Liver (tissue), 9 donors: ENCODE results near the gene RPP25L. TPM values are rescaled to one million over a fixed set of nuclear protein-coding genes. Genes with fewer than 3 reads are reported as not detected.

Experiments
- DNase-seq: peaks from one replicate; pipeline ENCODE4 v3.0.0-alpha.2; 2017; ENCODE audit warnings: low spot score
- H3K27ac ChIP-seq, 2 donors: one replicate each; pipeline ENCODE4 v1.7.0; 2013; ENCODE audit warnings: inconsistent platforms in 2 of 2, low read length in 2 of 2, control low read depth in 1 of 2, low read depth in 1 of 2, mild to moderate bottlenecking in 1 of 2
- H3K27me3 ChIP-seq, 4 donors: one replicate each; pipeline versions ENCODE4 v1.6.1 to v1.7.0; 2013; ENCODE audit warnings: low read length in 3 of 4, inconsistent platforms in 1 of 4, mild to moderate bottlenecking in 1 of 4, moderate library complexity in 1 of 4; ENCODE audit not compliant: control insufficient read depth in 4 of 4, insufficient read depth in 4 of 4
- H3K36me3 ChIP-seq, 4 donors: one replicate each; pipeline versions ENCODE4 v1.6.1 to v1.7.0; 2013; ENCODE audit warnings: low read length in 3 of 4, mild to moderate bottlenecking in 3 of 4, low read depth in 1 of 4, moderate library complexity in 1 of 4; ENCODE audit not compliant: control insufficient read depth in 4 of 4, insufficient read depth in 3 of 4
- H3K4me1 ChIP-seq, 4 donors: one replicate each; pipeline versions ENCODE4 v1.6.1 to v1.7.0; 2013; ENCODE audit warnings: low read length in 3 of 4, mild to moderate bottlenecking in 3 of 4, moderate library complexity in 1 of 4; ENCODE audit not compliant: control insufficient read depth in 4 of 4, insufficient read depth in 4 of 4
- H3K4me3 ChIP-seq, 3 donors: one replicate each; pipeline versions ENCODE4 v1.6.1 to v1.7.0; 2013; ENCODE audit warnings: low read length in 3 of 3, control low read depth in 1 of 3, low read depth in 1 of 3, mild to moderate bottlenecking in 1 of 3
- H3K9ac ChIP-seq, 2 donors: one replicate each; pipeline ENCODE4 v1.7.0; 2013; ENCODE audit warnings: low read length in 2 of 2, mild to moderate bottlenecking in 2 of 2, moderate library complexity in 2 of 2, control low read depth in 1 of 2, low read depth in 1 of 2
- H3K9me3 ChIP-seq, 4 donors: one replicate each; pipeline versions ENCODE4 v1.6.1 to v1.7.0; 2013; ENCODE audit warnings: low read length in 3 of 4; ENCODE audit not compliant: control insufficient read depth in 4 of 4
- EGR1 ChIP-seq, 2 donors: IDR thresholded peaks; 2 replicates each; pipeline ENCODE4 v1.6.1; 2016 to 2018; ENCODE audit warnings: antibody characterized with exemption in 2 of 2, low read depth in 2 of 2
- FOXA1 ChIP-seq: IDR thresholded peaks from 2 replicates; pipeline ENCODE4 v1.6.1; 2016; ENCODE audit warnings: antibody characterized with exemption
- FOXA2 ChIP-seq: IDR thresholded peaks from 2 replicates; pipeline ENCODE4 v1.6.1; 2016; ENCODE audit warnings: antibody characterized with exemption
- GABPA ChIP-seq, 2 donors: IDR thresholded peaks in 1 of 2; conservative IDR thresholded peaks in 1 of 2; 2 replicates each; pipeline ENCODE4 v1.6.1; 2016; ENCODE audit warnings: antibody characterized with exemption in 2 of 2, mild to moderate bottlenecking in 1 of 2, moderate library complexity in 1 of 2
- HNF4A ChIP-seq, 2 donors: conservative IDR thresholded peaks; 2 replicates each; pipeline ENCODE4 v1.6.1; 2016; ENCODE audit warnings: antibody characterized with exemption in 2 of 2, mild to moderate bottlenecking in 2 of 2
- HNF4G ChIP-seq: IDR thresholded peaks from 2 replicates; pipeline ENCODE4 v1.6.1; 2016; ENCODE audit warnings: antibody characterized with exemption
- JUND ChIP-seq, 2 donors: IDR thresholded peaks; 2 replicates each; pipeline ENCODE4 v1.6.1; 2016; ENCODE audit warnings: antibody characterized with exemption in 2 of 2
- NR2F2 ChIP-seq: IDR thresholded peaks from 2 replicates; pipeline ENCODE4 v1.6.1; 2016; ENCODE audit warnings: antibody characterized with exemption
- RAD21 ChIP-seq, 2 donors: IDR thresholded peaks; 2 replicates each; pipeline ENCODE4 v1.6.1; 2016; ENCODE audit warnings: antibody characterized with exemption in 2 of 2, mild to moderate bottlenecking in 2 of 2
- RXRA ChIP-seq, 2 donors: IDR thresholded peaks; 2 replicates each; pipeline ENCODE4 v1.6.1; 2017 to 2018; ENCODE audit warnings: antibody characterized with exemption in 2 of 2, mild to moderate bottlenecking in 1 of 2
- SP1 ChIP-seq: IDR thresholded peaks from 2 replicates; pipeline ENCODE4 v1.6.1; 2018; ENCODE audit warnings: antibody characterized with exemption, mild to moderate bottlenecking
- TAF1 ChIP-seq: conservative IDR thresholded peaks from 2 replicates; pipeline ENCODE4 v1.6.1; 2016; ENCODE audit warnings: antibody characterized with exemption, mild to moderate bottlenecking
- YY1 ChIP-seq: IDR thresholded peaks from 2 replicates; pipeline ENCODE4 v1.6.1; 2016; ENCODE audit warnings: antibody characterized with exemption, mild to moderate bottlenecking
- WGBS: extraction: QIAGEN DNeasy Blood & Tissue Kit; methylation state at CpG from one replicate; pipeline ENCODE4 v1.1.7; 2013; 5-methylcytosine and 5-hydroxymethylcytosine counted together
- polyA plus RNA-seq, 2 donors: library from polyadenylated mRNA; stranded (reverse) in 1 of 2; unstranded in 1 of 2; fragments of 200-250 nt in 1 of 2; fragments of >200 nt in 1 of 2; fragmentation: Nextera tagmentation in 1 of 2; extraction: Ambion mirVana in 1 of 2; gene quantifications; one replicate each; pipeline versions ENCODE4 v1.2.1 to v1.2.3, GENCODE V29; 2013 to 2015
- total RNA-seq, 2 donors: library from RNA; depleted of rRNA; stranded (reverse); fragments of >200 nt; gene quantifications; one replicate each; pipeline ENCODE4 v1.2.3, GENCODE V29; 2014
- TF ChIP-seq, protein P1 (sequence below): IDR thresholded peaks from 2 replicates; pipeline ENCODE4 v1.6.1; 2016; ENCODE audit warnings: antibody characterized with exemption
- TF ChIP-seq, protein P2 (sequence below): IDR thresholded peaks from 2 replicates; pipeline ENCODE4 v1.6.1; 2016; ENCODE audit warnings: antibody characterized with exemption
- TF ChIP-seq, protein P3 (sequence below): IDR thresholded peaks from 2 replicates; pipeline ENCODE4 v1.6.1; 2016; ENCODE audit warnings: antibody characterized with exemption
- TF ChIP-seq, protein P4 (sequence below): IDR thresholded peaks from 2 replicates; pipeline ENCODE4 v1.6.1; 2016; ENCODE audit warnings: antibody characterized with exemption, mild to moderate bottlenecking
- TF ChIP-seq, protein P5 (sequence below): fragments of 150-350 bp; IDR thresholded peaks from 2 replicates; pipeline ENCODE4 v1.5.1; 2017; ENCODE audit warnings: improper control_type of control experiment, low read depth, low read length; ENCODE audit not compliant: missing input control
- donor health status: healthy.
- donor health status: healthy.
- donor health status: healthy.
- donor health status: healthy.
- donor health status: healthy.

The RPP25L gene
- total and polyA plus RNA-seq, 4 donors = 18.6 to 33.4 (median 24.2) TPM

DNA sequence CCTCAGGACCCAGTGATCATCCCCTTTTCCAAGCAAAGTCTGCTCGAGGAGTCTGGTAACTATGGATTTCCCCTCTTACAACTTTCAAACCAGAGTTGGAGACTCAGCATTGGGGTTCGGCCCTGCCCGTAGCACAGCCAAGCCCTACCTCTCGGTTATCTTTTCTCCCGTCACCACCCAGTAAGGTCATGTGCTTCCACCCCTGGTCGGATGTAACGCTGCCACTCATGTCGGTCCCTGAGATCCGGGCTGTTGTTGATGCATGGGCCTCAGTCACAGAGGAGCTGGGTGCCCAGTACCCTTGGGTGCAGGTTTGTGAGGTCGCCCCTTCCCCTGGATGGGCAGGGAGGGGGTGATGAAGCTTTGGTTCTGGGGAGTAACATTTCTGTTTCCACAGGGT lies 35.8 kb upstream of the RPP25L start:
- Histone ChIP-seq H3K4me1 (peaks cover 16 to 88% (median 78%) of the 10 kb centered on the region in 4 donors), H3K36me3 (peaks cover 0 to 15% (median 10%) of the 10 kb centered on the region in 4 donors), H3K9me3 (no peaks in the 10 kb centered on the region), H3K27me3 (no peaks in the 10 kb centered on the region), H3K27ac (peak overlapping the region; percentile 86 to 94), H3K4me3 (peak overlapping the region; percentile 61 to 88 (median 78)), H3K9ac (peak overlapping the region; percentile 82 to 93)
- 22% methylated on average over 10 of the region's 10 CpGs for WGBS
- TF ChIP-seq FOXA1 (no peak), NR2F2 (no peak), HNF4G (no peak), RXRA (IDR thresholded peaks at IDR 0.05) (no peak), FOXA2 (no peak), GABPA (IDR thresholded peaks at IDR 0.05 in 1 of 2, conservative IDR thresholded peaks at IDR 0.05 in 1 of 2) (no peak), RAD21 (IDR thresholded peaks at IDR 0.05) (no peak), SP1 (no peak), JUND (IDR thresholded peaks at IDR 0.05) (no peak), YY1 (no peak), TAF1 (no peak), HNF4A (conservative IDR thresholded peaks at IDR 0.05) (no peak), EGR1 (IDR thresholded peaks at IDR 0.05; ENCODE audit: low read depth in 2 of 2) (no peak)
- TF ChIP-seq, protein P1, sequence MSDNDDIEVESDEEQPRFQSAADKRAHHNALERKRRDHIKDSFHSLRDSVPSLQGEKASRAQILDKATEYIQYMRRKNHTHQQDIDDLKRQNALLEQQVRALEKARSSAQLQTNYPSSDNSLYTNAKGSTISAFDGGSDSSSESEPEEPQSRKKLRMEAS = no peak
- TF ChIP-seq, protein P2, sequence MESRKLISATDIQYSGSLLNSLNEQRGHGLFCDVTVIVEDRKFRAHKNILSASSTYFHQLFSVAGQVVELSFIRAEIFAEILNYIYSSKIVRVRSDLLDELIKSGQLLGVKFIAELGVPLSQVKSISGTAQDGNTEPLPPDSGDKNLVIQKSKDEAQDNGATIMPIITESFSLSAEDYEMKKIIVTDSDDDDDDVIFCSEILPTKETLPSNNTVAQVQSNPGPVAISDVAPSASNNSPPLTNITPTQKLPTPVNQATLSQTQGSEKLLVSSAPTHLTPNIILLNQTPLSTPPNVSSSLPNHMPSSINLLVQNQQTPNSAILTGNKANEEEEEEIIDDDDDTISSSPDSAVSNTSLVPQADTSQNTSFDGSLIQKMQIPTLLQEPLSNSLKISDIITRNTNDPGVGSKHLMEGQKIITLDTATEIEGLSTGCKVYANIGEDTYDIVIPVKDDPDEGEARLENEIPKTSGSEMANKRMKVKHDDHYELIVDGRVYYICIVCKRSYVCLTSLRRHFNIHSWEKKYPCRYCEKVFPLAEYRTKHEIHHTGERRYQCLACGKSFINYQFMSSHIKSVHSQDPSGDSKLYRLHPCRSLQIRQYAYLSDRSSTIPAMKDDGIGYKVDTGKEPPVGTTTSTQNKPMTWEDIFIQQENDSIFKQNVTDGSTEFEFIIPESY = no peak
- TF ChIP-seq, protein P3, sequence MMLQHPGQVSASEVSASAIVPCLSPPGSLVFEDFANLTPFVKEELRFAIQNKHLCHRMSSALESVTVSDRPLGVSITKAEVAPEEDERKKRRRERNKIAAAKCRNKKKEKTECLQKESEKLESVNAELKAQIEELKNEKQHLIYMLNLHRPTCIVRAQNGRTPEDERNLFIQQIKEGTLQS = no peak
- TF ChIP-seq, protein P4, sequence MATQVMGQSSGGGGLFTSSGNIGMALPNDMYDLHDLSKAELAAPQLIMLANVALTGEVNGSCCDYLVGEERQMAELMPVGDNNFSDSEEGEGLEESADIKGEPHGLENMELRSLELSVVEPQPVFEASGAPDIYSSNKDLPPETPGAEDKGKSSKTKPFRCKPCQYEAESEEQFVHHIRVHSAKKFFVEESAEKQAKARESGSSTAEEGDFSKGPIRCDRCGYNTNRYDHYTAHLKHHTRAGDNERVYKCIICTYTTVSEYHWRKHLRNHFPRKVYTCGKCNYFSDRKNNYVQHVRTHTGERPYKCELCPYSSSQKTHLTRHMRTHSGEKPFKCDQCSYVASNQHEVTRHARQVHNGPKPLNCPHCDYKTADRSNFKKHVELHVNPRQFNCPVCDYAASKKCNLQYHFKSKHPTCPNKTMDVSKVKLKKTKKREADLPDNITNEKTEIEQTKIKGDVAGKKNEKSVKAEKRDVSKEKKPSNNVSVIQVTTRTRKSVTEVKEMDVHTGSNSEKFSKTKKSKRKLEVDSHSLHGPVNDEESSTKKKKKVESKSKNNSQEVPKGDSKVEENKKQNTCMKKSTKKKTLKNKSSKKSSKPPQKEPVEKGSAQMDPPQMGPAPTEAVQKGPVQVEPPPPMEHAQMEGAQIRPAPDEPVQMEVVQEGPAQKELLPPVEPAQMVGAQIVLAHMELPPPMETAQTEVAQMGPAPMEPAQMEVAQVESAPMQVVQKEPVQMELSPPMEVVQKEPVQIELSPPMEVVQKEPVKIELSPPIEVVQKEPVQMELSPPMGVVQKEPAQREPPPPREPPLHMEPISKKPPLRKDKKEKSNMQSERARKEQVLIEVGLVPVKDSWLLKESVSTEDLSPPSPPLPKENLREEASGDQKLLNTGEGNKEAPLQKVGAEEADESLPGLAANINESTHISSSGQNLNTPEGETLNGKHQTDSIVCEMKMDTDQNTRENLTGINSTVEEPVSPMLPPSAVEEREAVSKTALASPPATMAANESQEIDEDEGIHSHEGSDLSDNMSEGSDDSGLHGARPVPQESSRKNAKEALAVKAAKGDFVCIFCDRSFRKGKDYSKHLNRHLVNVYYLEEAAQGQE = no peak
- TF ChIP-seq, protein P5, sequence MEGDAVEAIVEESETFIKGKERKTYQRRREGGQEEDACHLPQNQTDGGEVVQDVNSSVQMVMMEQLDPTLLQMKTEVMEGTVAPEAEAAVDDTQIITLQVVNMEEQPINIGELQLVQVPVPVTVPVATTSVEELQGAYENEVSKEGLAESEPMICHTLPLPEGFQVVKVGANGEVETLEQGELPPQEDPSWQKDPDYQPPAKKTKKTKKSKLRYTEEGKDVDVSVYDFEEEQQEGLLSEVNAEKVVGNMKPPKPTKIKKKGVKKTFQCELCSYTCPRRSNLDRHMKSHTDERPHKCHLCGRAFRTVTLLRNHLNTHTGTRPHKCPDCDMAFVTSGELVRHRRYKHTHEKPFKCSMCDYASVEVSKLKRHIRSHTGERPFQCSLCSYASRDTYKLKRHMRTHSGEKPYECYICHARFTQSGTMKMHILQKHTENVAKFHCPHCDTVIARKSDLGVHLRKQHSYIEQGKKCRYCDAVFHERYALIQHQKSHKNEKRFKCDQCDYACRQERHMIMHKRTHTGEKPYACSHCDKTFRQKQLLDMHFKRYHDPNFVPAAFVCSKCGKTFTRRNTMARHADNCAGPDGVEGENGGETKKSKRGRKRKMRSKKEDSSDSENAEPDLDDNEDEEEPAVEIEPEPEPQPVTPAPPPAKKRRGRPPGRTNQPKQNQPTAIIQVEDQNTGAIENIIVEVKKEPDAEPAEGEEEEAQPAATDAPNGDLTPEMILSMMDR = no peak
- DNase-seq = no peak
